ENCODE results near the gene WDR45B.

- no peak for TF ChIP-seq CTCF (IDR thresholded peaks at IDR 0.05; ENCODE audit: low read depth, low read length)
- TF ChIP-seq EZH2phosphoT487 (IDR thresholded peaks at IDR 0.05; ENCODE audit: low read depth) = no peak
Measured at GRCh38 chr17:82567286-82567685, 81.0 kb downstream of the WDR45B start.

All from OCI-LY3 (cell line).